HG03565 (cell line): Measurements from ENCODE around the gene DIP2C.
"Not testable (repeated sequence)": the region's sequence is repeated elsewhere in the genome, so short reads cannot be mapped to it uniquely, and the experiment has no call there.

Experiments used
- ATAC-seq: cut with Tn5 transposase; IDR thresholded peaks from one replicate; pipeline ENCODE4 v1.9.1; 2021; ENCODE audit warnings: mild to moderate bottlenecking, moderate library complexity; ENCODE audit not compliant: unreplicated experiment

DIP2C gene

GRCh38 chr10:615583-616152 is 73.8 kb downstream of the DIP2C start:
- ATAC-seq, result no peak

DNA sequence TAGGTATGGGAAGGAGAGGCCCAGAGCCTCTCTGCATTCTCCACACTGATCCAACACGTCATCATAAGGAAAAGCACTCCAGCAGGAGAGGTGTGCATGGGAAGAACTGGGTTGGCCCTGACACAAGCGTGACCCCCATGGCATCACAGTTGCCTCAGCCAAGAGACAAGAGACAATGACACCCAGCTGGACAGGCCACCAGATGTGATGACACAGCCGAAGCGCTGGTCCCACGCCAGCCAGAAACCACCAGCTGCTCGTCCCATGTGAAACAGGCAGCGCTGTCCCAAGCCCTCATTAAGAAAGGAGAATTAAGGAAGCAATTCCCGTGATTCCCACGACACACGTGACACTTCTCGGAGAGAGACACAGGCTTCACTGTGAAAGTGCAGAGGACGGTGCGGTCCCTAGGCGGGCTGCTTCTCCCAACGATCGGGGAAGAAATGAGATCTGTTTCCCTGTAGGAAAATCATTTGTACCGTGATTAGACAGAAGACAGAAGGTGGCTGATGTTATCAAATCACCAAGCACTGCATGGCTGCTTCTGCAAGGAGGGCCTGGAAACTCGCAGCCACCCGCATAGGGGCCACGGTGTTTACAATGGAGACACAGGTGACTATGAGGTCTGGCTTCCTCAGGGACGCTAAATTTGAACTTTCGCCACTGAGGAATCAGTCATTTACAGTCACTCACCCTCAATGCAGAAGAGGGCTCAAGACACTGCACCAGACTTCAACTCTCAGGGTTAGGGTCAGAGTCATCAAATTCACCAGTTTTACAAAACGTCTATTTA is 74.5 kb downstream of the DIP2C start:
- ATAC-seq, result no peak

DNA sequence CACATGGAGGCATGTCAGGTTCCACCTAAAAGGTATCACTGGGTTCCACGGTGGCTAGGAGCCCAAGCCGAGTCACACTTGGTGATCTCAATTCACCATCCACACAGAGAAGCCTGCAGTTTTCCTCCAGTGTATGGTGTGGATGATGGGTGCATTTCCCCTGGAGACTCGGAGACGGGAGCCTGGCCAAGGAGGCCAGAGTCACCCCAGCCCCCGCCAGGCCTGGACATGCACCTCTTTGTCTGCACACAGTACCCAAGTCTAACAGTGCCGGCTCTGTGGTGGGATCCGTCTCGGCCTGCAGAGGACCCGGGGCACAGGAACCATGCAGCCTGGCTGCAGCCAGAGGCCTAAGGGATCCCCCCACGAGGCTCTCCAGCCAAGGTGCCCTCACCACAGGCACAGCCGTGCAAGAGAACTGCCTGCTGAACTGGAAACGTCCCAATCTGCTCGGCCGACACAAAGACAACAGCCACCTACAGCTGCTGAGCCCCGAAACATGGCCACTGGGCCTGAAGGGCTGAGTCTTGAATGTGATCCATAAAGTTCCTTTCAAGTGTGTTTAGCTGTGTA is 75.2 kb downstream of the DIP2C start:
- ATAC-seq, result no peak

DNA sequence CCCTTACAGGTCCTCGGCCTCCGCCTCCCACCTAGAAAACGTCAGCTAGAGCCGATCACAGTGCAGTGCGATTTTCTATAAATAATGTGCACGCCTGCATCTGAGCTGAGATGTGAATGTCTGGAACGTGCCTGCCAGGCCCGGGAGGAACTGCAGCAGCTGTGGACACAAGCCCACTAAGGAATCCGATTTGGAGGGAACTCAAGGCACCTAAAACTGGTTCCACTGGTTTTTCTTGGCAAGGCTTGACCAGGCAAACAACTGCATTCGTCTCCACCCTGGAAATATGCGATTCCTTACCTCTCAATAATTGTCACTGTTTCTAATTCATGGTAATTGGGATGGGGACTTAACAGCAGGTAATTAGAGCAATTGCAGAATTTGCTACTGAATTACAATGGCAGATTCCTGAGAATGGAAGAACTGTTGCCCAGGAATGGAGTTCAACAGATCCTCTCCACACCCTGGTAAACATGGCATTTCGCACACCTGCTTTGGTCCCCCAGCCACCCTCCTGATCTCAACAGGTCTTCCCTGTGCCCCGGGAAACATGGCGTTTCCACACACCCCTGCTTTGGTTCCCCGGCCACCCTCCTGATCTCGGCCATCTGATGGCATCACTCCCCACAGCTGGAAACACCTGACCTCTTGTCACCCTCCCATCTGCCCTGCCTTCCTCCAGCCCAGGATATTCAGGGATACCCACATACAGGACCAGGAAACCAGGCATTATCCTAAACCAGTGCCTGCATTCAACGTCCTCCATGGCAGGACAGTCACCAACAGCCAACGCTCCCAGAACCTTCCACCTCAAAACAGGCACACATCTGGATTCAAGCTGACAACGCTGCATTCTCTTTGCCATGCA is 76.0 kb downstream of the DIP2C start:
- no peak for ATAC-seq

DNA sequence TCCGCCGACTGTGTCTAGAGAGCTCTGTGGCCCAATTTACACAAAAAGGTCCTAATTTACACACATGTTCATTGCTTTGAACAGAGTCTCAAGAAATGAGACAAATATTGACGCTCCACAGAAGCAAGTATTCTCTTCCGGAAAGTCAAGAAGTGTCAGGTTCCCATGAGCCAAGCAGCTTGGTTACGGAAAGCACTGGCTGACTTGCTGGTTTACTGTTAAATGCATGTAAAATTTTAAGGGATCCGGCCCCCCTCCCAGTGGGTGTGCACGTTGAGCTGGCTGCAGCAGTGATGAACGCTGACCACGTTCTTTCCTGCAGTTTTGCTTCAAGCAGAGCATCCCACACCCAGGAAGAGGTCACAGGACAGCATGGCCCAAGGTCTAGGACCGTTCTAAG is 76.8 kb downstream of the DIP2C start:
- ATAC-seq, result no peak

- not testable (repeated sequence) for ATAC-seq
These were observed 78.7 kb downstream of the DIP2C start for GRCh38 chr10:610642-611305.

GRCh38 chr10:609868-610545 is 79.5 kb downstream of the DIP2C start:
- no peak for ATAC-seq

DNA sequence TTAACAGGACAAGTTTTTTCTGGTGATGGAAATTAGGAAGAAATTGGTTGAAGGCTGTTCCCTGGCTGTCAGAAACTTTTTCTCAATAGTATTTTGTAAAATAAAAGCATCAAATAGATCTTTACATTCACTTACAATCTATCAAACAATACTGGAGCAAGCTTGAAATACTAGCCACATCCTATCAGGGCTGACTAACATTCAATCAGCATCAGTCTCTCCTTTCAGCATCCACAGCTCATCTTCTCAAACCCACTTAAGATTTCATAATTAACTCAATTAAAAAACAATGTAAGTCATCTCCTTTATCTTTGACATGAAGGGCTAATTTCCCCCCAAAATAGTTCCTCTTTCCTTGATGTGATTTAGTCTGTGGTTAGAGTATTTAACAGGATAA is 80.2 kb downstream of the DIP2C start:
- ATAC-seq, result no peak

DNA sequence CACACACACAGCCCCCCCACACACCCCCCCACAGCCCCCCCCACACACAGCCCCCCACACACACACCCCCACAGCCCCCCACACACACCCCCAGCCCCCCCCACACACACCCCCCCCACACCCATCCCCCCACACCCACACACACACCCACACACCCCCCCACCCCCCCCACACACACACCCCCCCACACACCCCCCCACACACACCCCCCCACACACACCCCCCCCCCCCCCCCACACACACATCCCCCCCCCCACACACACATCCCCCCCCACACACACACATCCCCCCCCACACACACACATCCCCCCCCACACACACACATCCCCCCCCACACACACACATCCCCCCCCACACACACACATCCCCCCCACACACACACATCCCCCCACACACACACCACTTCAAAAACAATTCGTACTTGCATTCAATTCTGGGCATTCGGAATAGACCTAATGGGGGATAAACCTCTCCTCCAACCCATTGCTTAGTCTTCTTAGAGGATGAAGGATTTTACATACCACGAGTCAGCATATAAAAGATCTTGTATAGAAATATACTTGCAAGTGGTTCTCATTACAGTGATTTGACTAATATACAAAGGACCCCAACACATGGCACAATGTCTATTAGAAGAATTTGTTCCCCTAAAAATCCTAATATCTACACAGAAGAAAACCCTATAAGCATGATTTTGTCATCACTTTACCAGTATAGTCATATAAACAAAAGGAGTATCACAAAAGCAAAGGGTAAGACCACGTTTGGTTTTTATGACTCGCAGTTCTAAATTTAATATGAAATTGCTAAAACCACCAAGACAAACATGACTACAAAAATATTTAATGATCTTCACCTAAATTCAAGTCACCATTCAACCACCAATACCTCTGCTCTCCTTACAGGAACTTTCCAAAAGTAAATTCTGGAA is 80.9 kb downstream of the DIP2C start:
- no peak for ATAC-seq

DNA sequence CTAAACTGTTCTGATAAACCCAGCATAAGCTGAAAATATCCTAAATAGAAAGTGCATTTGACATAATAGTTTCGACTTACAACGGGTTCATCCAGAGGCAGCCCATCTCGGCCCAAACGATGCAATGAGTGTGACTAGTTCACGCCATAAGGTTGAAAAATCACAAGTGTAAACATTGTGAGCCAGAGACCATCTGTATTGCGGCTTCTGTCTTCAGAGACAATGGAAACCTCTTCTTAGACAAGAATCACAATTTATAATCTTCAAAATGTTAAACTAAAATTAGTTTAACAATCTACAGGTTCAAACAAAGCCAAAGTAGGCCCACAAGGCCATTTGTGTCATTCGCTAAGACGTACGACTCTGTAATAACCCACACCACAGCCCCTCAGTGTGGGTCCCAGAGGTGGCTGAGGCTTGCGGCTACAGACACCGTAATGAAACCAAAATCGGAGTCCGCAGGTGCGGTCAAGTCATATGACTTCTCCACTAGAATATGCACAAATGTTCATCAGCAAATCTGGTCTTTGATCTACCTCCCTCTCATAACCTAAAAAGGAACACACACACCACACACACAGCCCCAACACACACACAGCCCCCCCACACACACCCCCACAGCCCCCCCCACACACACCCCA is 81.8 kb downstream of the DIP2C start:
- ATAC-seq, result no peak

DNA sequence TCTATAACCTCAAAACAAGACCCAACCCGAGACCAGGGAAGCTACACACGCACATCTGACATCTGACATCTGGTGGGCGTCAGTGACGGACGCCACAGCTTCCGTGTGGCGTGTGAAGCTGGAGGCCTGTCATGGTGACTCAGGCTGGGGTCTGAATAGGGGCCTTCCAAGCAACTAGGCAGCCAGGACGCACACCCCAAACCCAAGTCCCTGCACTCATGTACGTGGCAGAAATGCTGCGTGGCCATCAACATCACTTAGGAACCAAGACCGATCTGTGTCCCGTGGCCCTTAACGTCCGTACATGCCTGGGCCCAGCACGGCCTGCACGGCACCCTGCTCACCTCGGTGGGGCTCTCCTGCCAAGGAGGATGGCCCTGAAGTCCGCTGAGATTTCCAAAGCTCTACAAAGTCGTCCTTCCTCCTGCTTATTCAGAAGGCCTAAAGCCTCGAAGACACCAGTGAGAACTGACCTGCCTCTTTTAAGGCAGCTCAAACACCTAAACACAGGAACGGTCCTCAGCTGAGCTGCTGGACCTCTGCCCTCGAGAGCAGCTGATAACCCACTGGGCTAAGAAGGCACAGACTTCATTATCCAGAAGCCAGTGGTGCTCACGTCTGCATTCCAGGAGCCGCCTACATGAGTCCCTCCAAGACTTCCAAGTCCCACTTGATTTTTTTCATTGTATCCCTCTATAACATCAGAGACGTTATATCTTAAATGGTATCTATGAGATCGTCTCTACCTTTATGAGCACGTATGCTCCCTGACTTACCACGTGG is 82.5 kb downstream of the DIP2C start:
- no peak for ATAC-seq

DNA sequence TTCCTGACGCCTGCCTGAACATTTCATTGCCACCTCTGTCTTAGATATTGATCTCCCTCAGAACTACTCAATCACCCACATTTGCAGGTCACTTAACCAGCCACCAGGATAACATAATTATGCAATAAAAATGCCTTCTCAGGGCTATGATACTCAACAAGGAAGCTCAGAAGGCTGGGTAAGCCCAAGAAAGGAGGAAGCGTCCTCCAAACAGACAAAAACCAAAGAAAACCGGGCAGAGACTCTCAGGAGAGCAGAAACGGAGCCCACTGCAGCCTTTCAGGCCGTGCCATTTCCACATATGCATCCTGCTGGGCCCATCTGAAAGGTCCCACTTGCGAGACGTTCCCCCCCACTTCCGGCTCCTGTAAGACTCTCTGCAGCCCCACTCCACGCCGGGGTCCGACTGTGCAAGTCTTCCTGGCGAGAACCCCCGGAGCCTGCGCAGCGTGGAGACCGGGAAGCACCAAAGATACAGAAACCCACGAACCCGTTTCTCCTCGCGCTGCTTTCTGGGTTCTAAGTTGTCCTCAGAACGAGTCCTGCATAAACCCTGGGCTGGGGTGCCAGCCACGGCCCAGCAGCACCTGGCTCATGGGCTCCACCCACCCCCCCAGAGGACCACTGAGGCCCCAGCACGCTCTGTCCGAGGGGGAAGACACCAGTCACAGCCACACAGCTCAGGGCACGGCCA is 83.7 kb downstream of the DIP2C start:
- ATAC-seq, result no peak

GRCh38 chr10:604716-605631 is 84.5 kb downstream of the DIP2C start:
- ATAC-seq, result no peak

GRCh38 chr10:603745-604144 is 85.7 kb downstream of the DIP2C start:
- ATAC-seq, result no peak

- no peak for ATAC-seq
These were observed 87.0 kb downstream of the DIP2C start for GRCh38 chr10:602391-603005.

DNA sequence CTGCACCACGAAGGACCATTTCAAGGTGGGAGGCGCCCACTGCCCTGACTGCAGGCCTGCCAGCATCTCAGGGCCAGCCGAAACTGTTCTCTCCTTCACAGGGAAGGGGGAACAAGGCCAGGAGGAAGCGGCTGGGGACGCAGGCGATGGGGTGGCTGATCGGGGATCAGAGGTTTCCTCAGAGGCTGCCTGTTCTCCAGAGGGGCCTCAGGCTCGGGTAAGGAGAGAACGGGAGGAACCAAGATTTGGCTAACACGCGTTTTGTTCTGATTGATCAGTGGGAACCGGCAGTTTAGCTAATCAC is 87.9 kb downstream of the DIP2C start:
- ATAC-seq, result no peak
